SK-N-SH (cell line): ENCODE results near the gene MUC2. TPM values are rescaled to one million over a fixed set of nuclear protein-coding genes. Genes with fewer than 3 reads are reported as not detected.

Experiments used
- CTCF ChIA-PET: fragments of 300-600, 350-600 bp; formaldehyde crosslinking; extraction: SDS; loops from one replicate; lab custom pipeline; 2021; lab: Yijun Ruan, JAX
- POLR2A ChIA-PET: fragments of 350-600 bp; sonication (Branson Sonifier 250); formaldehyde crosslinking; extraction: SDS; loops from one replicate; lab custom pipeline; 2020; ENCODE audit warnings: antibody characterized with exemption, inconsistent platforms; lab: Yijun Ruan, JAX
- DNase-seq: peaks from one replicate; pipeline ENCODE4 v3.0.0; 2012
- H2AFZ ChIP-seq: fragments of 200-600 bp; sonication (generic); 2 replicates; pipeline ENCODE4 v1.8.1; 2016; ENCODE audit warnings: antibody characterized with exemption, mild to moderate bottlenecking, low read depth
- H3F3A ChIP-seq: fragments of 200-600 bp; sonication (generic); replicated peaks from 2 replicates; pipeline ENCODE3; 2016; ENCODE audit warnings: antibody characterized with exemption, mild to moderate bottlenecking; ENCODE audit not compliant: insufficient read depth
- H3K27ac ChIP-seq, 2 experiments: fragments of 200-500 bp in 1 of 2; fragments of 200-600 bp in 1 of 2; sonication (Bioruptor generic) in 1 of 2; sonication (generic), shearing (Covaris generic) in 1 of 2; 2 replicates each; pipeline versions ENCODE4 v1.5.1 to v1.6.1; 2014 to 2016; ENCODE audit warnings: low read depth in 2 of 2, inconsistent platforms in 1 of 2, low read length in 1 of 2, mild to moderate bottlenecking in 1 of 2, mixed read lengths in 1 of 2
- H3K27me3 ChIP-seq: fragments of 200-600 bp; sonication (generic), shearing (Covaris generic); 2 replicates; pipeline ENCODE4 v1.6.1; 2016; ENCODE audit warnings: mixed run types; ENCODE audit not compliant: insufficient read depth
- H3K36me3 ChIP-seq, 2 experiments: fragments of 200-500 bp in 1 of 2; fragments of 200-600 bp in 1 of 2; sonication (Bioruptor generic) in 1 of 2; sonication (generic) in 1 of 2; replicated peaks in 1 of 2; 2 replicates each; pipeline versions ENCODE3 to v1.5.1; 2014 to 2016; ENCODE audit warnings: low read length in 1 of 2, mild to moderate bottlenecking in 1 of 2; ENCODE audit not compliant: insufficient read depth in 2 of 2, control insufficient read depth in 1 of 2
- H3K4me1 ChIP-seq, 2 experiments: fragments of 200-500 bp in 1 of 2; fragments of 200-600 bp in 1 of 2; sonication (Bioruptor generic) in 1 of 2; sonication (generic), shearing (Covaris generic) in 1 of 2; 2 replicates each; pipeline versions ENCODE4 v1.5.1 to v1.6.1; 2014 to 2016; ENCODE audit warnings: low read depth in 1 of 2, low read length in 1 of 2, mixed run types in 1 of 2; ENCODE audit not compliant: insufficient read depth in 2 of 2, control insufficient read depth in 1 of 2
- H3K4me2 ChIP-seq: fragments of 200-600 bp; sonication (generic), shearing (Covaris generic); 2 replicates; pipeline ENCODE4 v1.6.1; 2017; ENCODE audit warnings: mixed run types
- H3K4me3 ChIP-seq, 2 experiments: fragments of 200-500 bp in 1 of 2; fragments of 200-600 bp in 1 of 2; sonication (Bioruptor generic) in 1 of 2; sonication (generic), shearing (Covaris generic) in 1 of 2; 2 replicates each; pipeline versions ENCODE4 v1.5.1 to v1.8.1; 2014 to 2016; ENCODE audit warnings: low read depth in 2 of 2, inconsistent platforms in 1 of 2, low read length in 1 of 2, mild to moderate bottlenecking in 1 of 2, mixed read lengths in 1 of 2, moderate library complexity in 1 of 2
- H3K79me2 ChIP-seq: fragments of 200-600 bp; sonication (generic); 2 replicates; pipeline ENCODE4 v1.8.1; 2017; ENCODE audit warnings: mild to moderate bottlenecking; ENCODE audit not compliant: insufficient read depth
- H3K9ac ChIP-seq: fragments of 200-600 bp; sonication (generic); 2 replicates; pipeline ENCODE4 v1.6.1; 2017; ENCODE audit warnings: mixed run types
- H3K9me2 ChIP-seq: fragments of 200-600 bp; sonication (generic); 2 replicates; pipeline ENCODE4 v1.6.1; 2017; ENCODE audit warnings: mixed run types
- H3K9me3 ChIP-seq: fragments of 200-600 bp; sonication (generic); 2 replicates; pipeline ENCODE4 v1.6.1; 2017; ENCODE audit warnings: mixed run types, mild to moderate bottlenecking, moderate library complexity
- H4K20me1 ChIP-seq: fragments of 200-600 bp; sonication (generic); 2 replicates; pipeline ENCODE4 v1.6.1; 2017; ENCODE audit warnings: mild to moderate bottlenecking, mixed run types; ENCODE audit not compliant: insufficient read depth
- ELF1 ChIP-seq: IDR thresholded peaks from 2 replicates; pipeline ENCODE4 v1.4.0; 2012
- GATA2 ChIP-seq: sonication (generic); formaldehyde crosslinking; IDR thresholded peaks from 2 replicates; pipeline ENCODE4 v1.5.0; 2020; ENCODE audit warnings: mild to moderate bottlenecking, missing genetic modification reagents
- MXI1 ChIP-seq: IDR thresholded peaks from 2 replicates; pipeline ENCODE4 v1.6.1; 2012; ENCODE audit warnings: mild to moderate bottlenecking, low read depth, low read length, improper control_type of control experiment
- NRF1 ChIP-seq: IDR thresholded peaks from 2 replicates; pipeline ENCODE4 v1.6.1; 2012; ENCODE audit warnings: low read depth, mild to moderate bottlenecking, low read length
- SMC3 ChIP-seq: IDR thresholded peaks from 2 replicates; pipeline ENCODE4 v1.6.1; 2012; ENCODE audit warnings: low read depth, low read length, improper control_type of control experiment
- TCF12 ChIP-seq: IDR thresholded peaks from 2 replicates; pipeline ENCODE4 v1.4.0; 2012
- WGBS: methylation state at CpG from one replicate; pipeline ENCODE4 v1.1.6; 2017; ENCODE audit warnings: low lambda C conversion rate; 5-methylcytosine and 5-hydroxymethylcytosine counted together
- polyA plus RNA-seq, 3 experiments: library from polyadenylated mRNA; depleted of rRNA; stranded (reverse); fragments of >200 nt; gene quantifications; 2 replicates each; pipeline ENCODE4 v1.2.3, GENCODE V29; 2012
- TF ChIP-seq, protein P1 (sequence below): IDR thresholded peaks from 2 replicates; pipeline ENCODE4; 2012
- TF ChIP-seq, protein P2 (sequence below): IDR thresholded peaks from 2 replicates; pipeline ENCODE4 v1.4.0; 2012; ENCODE audit warnings: low read depth, borderline replicate concordance

The MUC2 gene
- polyA plus RNA-seq, 1 of the 3 experiments (the other 2 are of a cell fraction), result not detected

DNA sequence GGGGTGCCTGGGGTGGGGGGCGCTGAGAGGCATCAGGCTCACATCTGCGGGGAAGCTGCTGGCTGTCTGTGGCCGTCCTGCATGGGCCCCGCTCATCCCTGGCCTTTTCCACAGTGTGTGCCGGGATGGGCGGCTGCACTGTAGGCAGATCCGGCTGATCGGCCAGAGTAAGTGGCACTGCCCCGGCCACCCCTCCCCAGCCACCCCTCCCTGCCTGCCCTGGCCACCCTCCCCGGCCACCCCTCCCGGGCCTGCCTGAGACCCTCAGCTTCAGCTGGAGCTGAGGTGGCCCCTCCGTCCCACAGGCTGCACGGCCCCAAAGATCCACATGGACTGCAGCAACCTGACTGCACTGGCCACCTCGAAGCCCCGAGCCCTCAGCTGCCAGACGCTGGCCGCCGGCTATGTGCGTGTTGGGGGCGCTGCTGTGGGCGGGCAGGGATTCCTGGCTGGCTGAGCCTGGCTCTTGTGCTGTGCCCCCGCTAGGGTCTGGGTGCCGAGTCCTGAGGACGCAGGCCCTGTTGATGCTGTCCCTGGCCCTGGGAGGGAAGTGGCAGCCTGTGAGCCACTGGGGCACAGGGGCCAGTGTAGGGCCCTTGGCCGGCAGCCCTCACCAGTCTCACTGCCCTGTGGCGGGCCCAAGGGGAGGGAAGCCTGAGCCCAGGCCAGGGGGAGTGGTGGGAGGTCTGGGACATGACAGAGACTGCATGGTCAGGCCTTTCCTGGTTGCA, 10.9 kb downstream of the MUC2 start:
- Histone ChIP-seq H3K27me3 (no peaks in the 10 kb centered on the region; the same call in 1 of the 2 replicates), H3F3A (no peaks in the 10 kb centered on the region), H3K79me2 (no peaks in the 10 kb centered on the region), H3K9ac (no peak overlapping the region), H3K4me2 (no peak overlapping the region), H3K9me3 (no peaks in the 10 kb centered on the region), H3K4me1 (no peaks in the 10 kb centered on the region), H3K36me3 (no peaks in the 10 kb centered on the region), H2AFZ (no peak overlapping the region), H4K20me1 (no peaks in the 10 kb centered on the region), H3K9me2 (no peaks in the 10 kb centered on the region), H3K4me3 (no peak overlapping the region), H3K27ac (no peak overlapping the region)
- 43% methylated on average over 8 of the region's 26 CpGs for WGBS
- POLR2A ChIA-PET, result no interaction called here
- TF ChIP-seq, protein P1, sequence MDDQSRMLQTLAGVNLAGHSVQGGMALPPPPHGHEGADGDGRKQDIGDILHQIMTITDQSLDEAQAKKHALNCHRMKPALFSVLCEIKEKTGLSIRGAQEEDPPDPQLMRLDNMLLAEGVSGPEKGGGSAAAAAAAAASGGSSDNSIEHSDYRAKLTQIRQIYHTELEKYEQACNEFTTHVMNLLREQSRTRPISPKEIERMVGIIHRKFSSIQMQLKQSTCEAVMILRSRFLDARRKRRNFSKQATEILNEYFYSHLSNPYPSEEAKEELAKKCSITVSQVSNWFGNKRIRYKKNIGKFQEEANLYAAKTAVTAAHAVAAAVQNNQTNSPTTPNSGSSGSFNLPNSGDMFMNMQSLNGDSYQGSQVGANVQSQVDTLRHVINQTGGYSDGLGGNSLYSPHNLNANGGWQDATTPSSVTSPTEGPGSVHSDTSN, result no peak
- CTCF ChIA-PET, result no interaction called here
- DNase-seq, result no peak

DNA sequence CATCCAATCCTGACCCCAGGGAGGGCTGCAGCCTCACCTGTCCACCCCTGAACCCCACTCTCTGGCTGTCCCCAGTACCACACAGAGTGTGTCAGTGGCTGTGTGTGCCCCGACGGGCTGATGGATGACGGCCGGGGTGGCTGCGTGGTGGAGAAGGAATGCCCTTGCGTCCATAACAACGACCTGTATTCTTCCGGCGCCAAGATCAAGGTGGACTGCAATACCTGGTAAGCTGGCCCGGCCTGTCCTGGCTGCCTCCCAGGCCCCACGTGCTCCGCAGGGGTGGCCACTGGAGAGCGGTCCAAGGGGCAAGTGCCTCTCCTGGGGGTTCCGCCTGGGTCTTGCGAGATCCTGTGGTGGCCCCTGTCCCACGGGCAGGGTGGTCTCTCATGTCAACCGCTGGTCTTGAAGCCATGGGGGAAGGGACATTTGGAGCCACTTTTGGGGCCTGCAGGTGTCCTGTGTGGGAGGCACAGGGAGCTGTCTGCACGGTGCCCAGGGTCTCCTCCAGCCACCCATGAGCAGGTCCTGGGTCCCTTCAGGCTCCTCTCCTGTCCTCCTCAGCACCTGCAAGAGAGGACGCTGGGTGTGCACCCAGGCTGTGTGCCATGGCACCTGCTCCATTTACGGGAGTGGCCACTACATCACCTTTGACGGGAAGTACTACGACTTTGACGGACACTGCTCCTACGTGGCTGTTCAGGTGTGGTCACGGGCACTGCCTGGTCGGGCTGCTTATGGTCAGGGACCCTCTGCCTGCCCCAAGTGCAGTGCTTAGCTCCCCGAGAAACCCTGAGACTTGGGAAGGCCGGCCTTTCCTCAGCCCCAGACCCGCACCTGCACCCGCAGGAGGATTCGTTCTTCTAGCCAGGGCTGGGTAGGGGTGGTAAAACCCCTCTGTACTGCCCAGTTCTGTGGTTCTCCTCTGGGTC, 11.8 kb downstream of the MUC2 start:
- H3K9me2 ChIP-seq, result no peaks in the 10 kb centered on the region
- H3K27ac ChIP-seq, result no peak overlapping the region
- 71% methylated on average over 13 of the region's 31 CpGs for WGBS
- no peaks in the 10 kb centered on the region for H3K36me3 ChIP-seq
- H3F3A ChIP-seq, result no peaks in the 10 kb centered on the region
- ChIA-PET POLR2A (no interaction called here), CTCF (no interaction called here)
- no peaks in the 10 kb centered on the region for H3K79me2 ChIP-seq
- H3K4me2 ChIP-seq, result no peak overlapping the region
- H3K27me3 ChIP-seq, result no peaks in the 10 kb centered on the region; the same call in 1 of the 2 replicates
- no peak for DNase-seq
- no peaks in the 10 kb centered on the region for H4K20me1 ChIP-seq
- no peaks in the 10 kb centered on the region for H3K4me1 ChIP-seq
- no peaks in the 10 kb centered on the region for H3K9me3 ChIP-seq
- H3K9ac ChIP-seq, result no peak overlapping the region
- no peak for TF ChIP-seq TCF12
- TF ChIP-seq, protein P2, sequence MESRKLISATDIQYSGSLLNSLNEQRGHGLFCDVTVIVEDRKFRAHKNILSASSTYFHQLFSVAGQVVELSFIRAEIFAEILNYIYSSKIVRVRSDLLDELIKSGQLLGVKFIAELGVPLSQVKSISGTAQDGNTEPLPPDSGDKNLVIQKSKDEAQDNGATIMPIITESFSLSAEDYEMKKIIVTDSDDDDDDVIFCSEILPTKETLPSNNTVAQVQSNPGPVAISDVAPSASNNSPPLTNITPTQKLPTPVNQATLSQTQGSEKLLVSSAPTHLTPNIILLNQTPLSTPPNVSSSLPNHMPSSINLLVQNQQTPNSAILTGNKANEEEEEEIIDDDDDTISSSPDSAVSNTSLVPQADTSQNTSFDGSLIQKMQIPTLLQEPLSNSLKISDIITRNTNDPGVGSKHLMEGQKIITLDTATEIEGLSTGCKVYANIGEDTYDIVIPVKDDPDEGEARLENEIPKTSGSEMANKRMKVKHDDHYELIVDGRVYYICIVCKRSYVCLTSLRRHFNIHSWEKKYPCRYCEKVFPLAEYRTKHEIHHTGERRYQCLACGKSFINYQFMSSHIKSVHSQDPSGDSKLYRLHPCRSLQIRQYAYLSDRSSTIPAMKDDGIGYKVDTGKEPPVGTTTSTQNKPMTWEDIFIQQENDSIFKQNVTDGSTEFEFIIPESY, result no peak
- TF ChIP-seq GATA2 (CRISPR knock-in tag), result no peak
- TF ChIP-seq MXI1, result no peak
- TF ChIP-seq SMC3, result no peak
- no peak for TF ChIP-seq NRF1
- TF ChIP-seq ELF1, result no peak
- no peak overlapping the region for H3K4me3 ChIP-seq
- no peak overlapping the region for H2AFZ ChIP-seq
